ENCODE results near the gene EXT2.

- TF ChIP-seq CTCF (IDR thresholded peaks at IDR 0.05 in 4 of 5, conservative IDR thresholded peaks at IDR 0.05 in 1 of 5) (no peak), POLR2A (IDR thresholded peaks at IDR 0.05) (no peak)
Observed at GRCh38 chr11:44189986-44190882, 94.8 kb downstream of the EXT2 start.
